GM12864 (cell line): ENCODE measurements around the gene SH3D21.
A peak's percentile ranks its signal among the peaks of the same experiment; 100 is the strongest.

Experiments used
- DNase-seq: peaks from one replicate; pipeline ENCODE4 v3.0.0-alpha.2; 2011; ENCODE audit warnings: low read depth
- H3K4me3 ChIP-seq: 2 replicates; pipeline ENCODE4 v1.5.1; 2011; ENCODE audit warnings: mild to moderate bottlenecking, low read depth, low read length, control low read depth
- TF ChIP-seq, protein P1 (sequence below): IDR thresholded peaks from 2 replicates; pipeline ENCODE4 v1.5.1; 2011; ENCODE audit warnings: low read depth, mild to moderate bottlenecking, moderate library complexity, low read length, control low read depth, inconsistent platforms; ENCODE audit errors: missing control alignments

The SH3D21 gene

GRCh38 chr1:36285443-36286101, 20.6 kb upstream of the SH3D21 start:
- TF ChIP-seq, protein P1, sequence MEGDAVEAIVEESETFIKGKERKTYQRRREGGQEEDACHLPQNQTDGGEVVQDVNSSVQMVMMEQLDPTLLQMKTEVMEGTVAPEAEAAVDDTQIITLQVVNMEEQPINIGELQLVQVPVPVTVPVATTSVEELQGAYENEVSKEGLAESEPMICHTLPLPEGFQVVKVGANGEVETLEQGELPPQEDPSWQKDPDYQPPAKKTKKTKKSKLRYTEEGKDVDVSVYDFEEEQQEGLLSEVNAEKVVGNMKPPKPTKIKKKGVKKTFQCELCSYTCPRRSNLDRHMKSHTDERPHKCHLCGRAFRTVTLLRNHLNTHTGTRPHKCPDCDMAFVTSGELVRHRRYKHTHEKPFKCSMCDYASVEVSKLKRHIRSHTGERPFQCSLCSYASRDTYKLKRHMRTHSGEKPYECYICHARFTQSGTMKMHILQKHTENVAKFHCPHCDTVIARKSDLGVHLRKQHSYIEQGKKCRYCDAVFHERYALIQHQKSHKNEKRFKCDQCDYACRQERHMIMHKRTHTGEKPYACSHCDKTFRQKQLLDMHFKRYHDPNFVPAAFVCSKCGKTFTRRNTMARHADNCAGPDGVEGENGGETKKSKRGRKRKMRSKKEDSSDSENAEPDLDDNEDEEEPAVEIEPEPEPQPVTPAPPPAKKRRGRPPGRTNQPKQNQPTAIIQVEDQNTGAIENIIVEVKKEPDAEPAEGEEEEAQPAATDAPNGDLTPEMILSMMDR: peak; percentile 61
- peak; percentile 78 for DNase-seq
- no peak overlapping the region for H3K4me3 ChIP-seq

DNA sequence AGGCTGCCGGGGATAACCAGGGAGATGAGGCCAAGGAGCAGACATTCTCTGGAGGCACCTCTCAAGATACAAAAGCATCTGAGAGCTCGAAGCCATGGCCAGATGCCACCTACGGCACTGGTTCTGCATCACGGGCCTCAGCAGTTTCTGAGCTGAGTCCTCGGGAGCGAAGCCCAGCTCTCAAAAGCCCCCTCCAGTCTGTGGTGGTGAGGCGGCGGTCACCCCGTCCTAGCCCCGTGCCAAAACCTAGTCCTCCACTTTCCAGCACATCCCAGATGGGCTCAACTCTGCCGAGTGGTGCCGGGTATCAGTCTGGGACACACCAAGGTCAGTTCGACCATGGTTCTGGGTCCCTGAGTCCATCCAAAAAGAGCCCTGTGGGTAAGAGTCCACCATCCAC, 19.4 kb upstream of the SH3D21 start:
- no peak for DNase-seq
- no peak overlapping the region for H3K4me3 ChIP-seq
- TF ChIP-seq, protein P1: no peak

DNA sequence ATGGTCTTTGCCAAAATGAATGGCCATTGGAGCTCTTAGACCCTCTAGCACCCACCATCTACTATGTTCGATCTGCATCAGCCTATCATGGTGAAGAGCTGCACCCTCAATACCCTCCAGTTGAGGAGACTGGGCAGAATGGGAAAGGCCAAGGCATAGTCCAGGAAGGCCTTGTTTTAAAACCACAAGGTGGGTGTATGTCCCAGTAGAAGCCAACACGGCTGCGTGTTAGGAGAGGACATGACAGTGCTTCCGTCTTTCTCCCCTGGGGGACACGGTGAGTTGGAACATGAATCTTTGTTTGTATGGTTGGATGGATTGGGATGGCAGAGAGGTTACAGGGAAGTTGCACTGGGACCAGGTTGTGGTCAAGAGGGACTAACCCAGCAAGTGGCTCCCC, 18.6 kb upstream of the SH3D21 start:
- TF ChIP-seq, protein P1: no peak
- no peak for DNase-seq
- no peak overlapping the region for H3K4me3 ChIP-seq

DNA sequence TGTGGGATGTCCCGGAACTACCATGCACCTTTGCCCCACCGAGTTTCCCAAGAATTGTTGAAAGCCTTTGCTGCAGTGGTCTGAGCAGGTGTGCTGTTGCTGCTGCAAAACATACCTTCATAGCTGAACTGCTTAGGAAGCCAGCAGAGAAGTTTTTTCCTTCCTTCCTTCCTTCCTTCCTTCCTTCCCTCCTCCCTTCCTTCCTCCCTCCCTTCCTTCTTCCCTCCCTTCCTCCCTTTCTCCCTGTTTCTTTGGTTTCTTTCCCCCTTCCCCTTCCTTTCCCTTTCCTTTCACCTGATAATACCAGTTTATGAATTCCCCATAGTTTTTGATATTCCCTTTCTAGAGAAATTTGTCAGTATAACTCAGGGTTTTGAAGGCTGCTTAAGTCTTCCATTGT, 10.8 kb upstream of the SH3D21 start:
- DNase-seq: no peak
- H3K4me3 ChIP-seq: no peak overlapping the region
- TF ChIP-seq, protein P1: no peak

- no peak for DNase-seq
- H3K4me3 ChIP-seq: no peak overlapping the region
- TF ChIP-seq, protein P1: no peak
These were observed 9.1 kb upstream of the SH3D21 start for GRCh38 chr1:36297062-36297461.

DNA sequence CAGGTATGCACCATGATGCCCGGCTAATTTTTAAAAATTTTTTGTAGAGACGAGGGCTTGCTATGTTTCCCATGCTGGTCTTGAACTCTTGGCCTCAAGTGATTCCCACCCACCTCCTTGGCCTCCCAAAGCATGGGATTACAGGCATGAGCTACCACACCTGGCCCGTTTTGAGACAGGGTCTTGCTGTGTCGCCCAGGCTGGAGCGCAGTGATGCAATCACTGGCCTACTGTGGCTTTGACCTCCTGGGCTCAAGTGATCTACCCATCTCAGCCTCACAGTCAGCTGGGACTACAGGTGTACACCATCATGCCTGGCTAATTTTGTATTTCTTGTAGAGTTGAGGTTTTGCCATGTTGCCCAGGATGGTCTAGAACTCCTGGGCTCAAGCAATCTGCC, 7.5 kb upstream of the SH3D21 start:
- no peak overlapping the region for H3K4me3 ChIP-seq
- TF ChIP-seq, protein P1: no peak
- DNase-seq: no peak

DNA sequence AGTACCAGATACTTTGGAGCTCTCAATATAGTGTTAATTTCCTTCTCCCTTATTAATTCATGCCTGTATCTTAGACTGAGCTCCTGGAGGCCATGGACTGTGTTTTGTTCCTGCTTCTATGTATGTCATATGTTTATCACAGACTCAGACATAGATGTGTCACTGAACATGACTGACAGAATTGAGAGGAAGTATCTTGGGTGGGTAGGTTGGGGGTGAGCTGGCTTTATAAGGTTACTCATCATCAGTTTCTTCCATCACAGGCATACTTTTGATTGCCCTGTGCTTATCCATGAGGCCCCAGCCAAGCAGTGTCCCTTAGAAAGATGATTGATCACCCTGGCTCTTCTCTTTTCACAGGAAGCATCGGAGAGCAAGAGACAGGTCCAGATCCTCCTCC, 5.6 kb upstream of the SH3D21 start:
- TF ChIP-seq, protein P1: no peak
- no peak overlapping the region for H3K4me3 ChIP-seq
- no peak for DNase-seq
